Astrocyte (in vitro differentiated cells and primary cell): ENCODE results near the gene LGALS3.

Source experiments
- EZH2 ChIP-seq: IDR thresholded peaks from 2 replicates; pipeline ENCODE4 v1.6.1; 2012; ENCODE audit warnings: mild to moderate bottlenecking, low read length, inconsistent platforms; ENCODE audit not compliant: insufficient read depth
- TF ChIP-seq, protein P1 (sequence below): IDR thresholded peaks from 2 replicates; pipeline ENCODE4 v1.5.1; 2011; ENCODE audit warnings: low read depth, mild to moderate bottlenecking, inconsistent platforms, low read length, moderate library complexity; ENCODE audit not compliant: insufficient read depth

DNA sequence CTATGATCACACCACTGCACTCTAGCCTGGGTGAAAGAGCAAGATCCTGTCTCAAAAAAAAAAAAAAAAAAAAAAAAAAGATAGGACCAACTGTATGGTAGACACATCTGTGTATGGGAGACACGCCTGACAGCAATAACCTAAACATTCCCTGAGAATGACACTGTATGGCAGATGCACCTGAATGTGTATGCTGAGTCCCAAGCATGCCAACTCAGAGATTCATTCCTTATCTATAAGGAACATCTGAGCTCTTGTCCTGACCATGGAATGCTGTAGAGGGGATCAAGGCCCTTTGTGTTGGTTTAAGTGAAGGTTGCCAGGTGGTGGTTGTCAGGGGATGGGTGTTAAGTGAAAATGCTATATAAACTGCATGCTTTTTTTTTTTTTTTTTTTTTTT, 19.2 kb upstream of the LGALS3 start:
- TF ChIP-seq EZH2, result no peak
- TF ChIP-seq, protein P1, sequence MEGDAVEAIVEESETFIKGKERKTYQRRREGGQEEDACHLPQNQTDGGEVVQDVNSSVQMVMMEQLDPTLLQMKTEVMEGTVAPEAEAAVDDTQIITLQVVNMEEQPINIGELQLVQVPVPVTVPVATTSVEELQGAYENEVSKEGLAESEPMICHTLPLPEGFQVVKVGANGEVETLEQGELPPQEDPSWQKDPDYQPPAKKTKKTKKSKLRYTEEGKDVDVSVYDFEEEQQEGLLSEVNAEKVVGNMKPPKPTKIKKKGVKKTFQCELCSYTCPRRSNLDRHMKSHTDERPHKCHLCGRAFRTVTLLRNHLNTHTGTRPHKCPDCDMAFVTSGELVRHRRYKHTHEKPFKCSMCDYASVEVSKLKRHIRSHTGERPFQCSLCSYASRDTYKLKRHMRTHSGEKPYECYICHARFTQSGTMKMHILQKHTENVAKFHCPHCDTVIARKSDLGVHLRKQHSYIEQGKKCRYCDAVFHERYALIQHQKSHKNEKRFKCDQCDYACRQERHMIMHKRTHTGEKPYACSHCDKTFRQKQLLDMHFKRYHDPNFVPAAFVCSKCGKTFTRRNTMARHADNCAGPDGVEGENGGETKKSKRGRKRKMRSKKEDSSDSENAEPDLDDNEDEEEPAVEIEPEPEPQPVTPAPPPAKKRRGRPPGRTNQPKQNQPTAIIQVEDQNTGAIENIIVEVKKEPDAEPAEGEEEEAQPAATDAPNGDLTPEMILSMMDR, result no peak
